Esophagus (tissue), 2 donors: ENCODE measurements around the gene PCGF2. TPM values are rescaled to one million over a fixed set of nuclear protein-coding genes. Genes with fewer than 3 reads are reported as not detected.

Source experiments
- H3K27ac ChIP-seq, 2 donors: one replicate each; pipeline ENCODE4 v1.5.1; 2013; ENCODE audit warnings: low read depth in 2 of 2, mild to moderate bottlenecking in 2 of 2, inconsistent platforms in 1 of 2, low read length in 1 of 2, moderate library complexity in 1 of 2
- H3K27me3 ChIP-seq, 2 donors: one replicate each; pipeline ENCODE4 v1.6.1; 2013; ENCODE audit warnings: low read length in 2 of 2, control low read depth in 1 of 2, mild to moderate bottlenecking in 1 of 2; ENCODE audit not compliant: insufficient read depth in 2 of 2, control insufficient read depth in 1 of 2
- H3K36me3 ChIP-seq, 2 donors: one replicate each; pipeline ENCODE4 v1.6.1; 2013; ENCODE audit warnings: low read length in 1 of 2; ENCODE audit not compliant: control insufficient read depth in 2 of 2, insufficient read depth in 2 of 2
- H3K4me1 ChIP-seq, 2 donors: one replicate each; pipeline ENCODE4 v1.6.1; 2013; ENCODE audit warnings: low read length in 1 of 2; ENCODE audit not compliant: control insufficient read depth in 2 of 2, insufficient read depth in 2 of 2
- H3K4me3 ChIP-seq, 2 donors: one replicate each; pipeline ENCODE4 v1.5.1; 2013; ENCODE audit warnings: low read length in 2 of 2, mild to moderate bottlenecking in 2 of 2, low read depth in 1 of 2, moderate library complexity in 1 of 2
- H3K9me3 ChIP-seq, 2 donors: one replicate each; pipeline ENCODE4 v1.6.1; 2013; ENCODE audit warnings: mild to moderate bottlenecking in 2 of 2, low read depth in 1 of 2, low read length in 1 of 2, moderate library complexity in 1 of 2; ENCODE audit not compliant: control insufficient read depth in 2 of 2, insufficient read depth in 1 of 2
- WGBS, 2 donors: extraction: QIAGEN DNeasy Blood & Tissue Kit; methylation state at CpG; one replicate each; pipeline ENCODE4 v1.1.7; 2013; 5-methylcytosine and 5-hydroxymethylcytosine counted together
- polyA plus RNA-seq, 2 donors: library from polyadenylated mRNA; stranded (reverse); fragments of 200-250 nt; gene quantifications; one replicate each; pipeline ENCODE4 v1.2.3, GENCODE V29; 2013
- donor health status: healthy with polysubstance abuse.
- donor health status: Bipolar disorder and iron deficiency.

Gene PCGF2
- polyA plus RNA-seq, 2 donors, result 9.4 to 22.4 TPM

- Histone ChIP-seq H3K36me3 (peaks cover 0 to 2% of the 10 kb centered on the region in 2 donors), H3K9me3 (no peaks in the 10 kb centered on the region), H3K4me1 (peaks cover 0 to 14% of the 10 kb centered on the region in 2 donors), H3K27ac (peak overlapping the region; percentile 72 to 86), H3K27me3 (no peaks in the 10 kb centered on the region), H3K4me3 (peak overlapping the region; percentile 72 to 75)
- 1% methylated on average over 40 to 64 of the region's 64 CpGs for WGBS, 2 donors
These were observed 530 bp downstream of the PCGF2 start for GRCh38 chr17:38747463-38748148.

GRCh38 chr17:38746849-38747462, 1.2 kb downstream of the PCGF2 start:
- Histone ChIP-seq H3K4me1 (peaks cover 0 to 19% of the 10 kb centered on the region in 2 donors), H3K27me3 (no peaks in the 10 kb centered on the region), H3K9me3 (no peaks in the 10 kb centered on the region), H3K4me3 (peak overlapping the region; percentile 72 to 75), H3K27ac (peak overlapping the region; percentile 3 to 38), H3K36me3 (peaks cover 0 to 2% of the 10 kb centered on the region in 2 donors)
- WGBS, 2 donors, result 4% methylated on average over 16 to 21 of the region's 21 CpGs

- Histone ChIP-seq H3K27me3 (no peaks in the 10 kb centered on the region), H3K9me3 (no peaks in the 10 kb centered on the region), H3K4me3 (peak overlapping the region in 1 of 2 donors; percentile 72), H3K27ac (peak overlapping the region; percentile 3 to 38), H3K4me1 (peaks cover 0 to 22% of the 10 kb centered on the region in 2 donors), H3K36me3 (peaks cover 0 to 2% of the 10 kb centered on the region in 2 donors)
- 48 to 52% methylated on average over 8 of the region's 8 CpGs for WGBS, 2 donors
These were observed 1.9 kb downstream of the PCGF2 start for GRCh38 chr17:38746004-38746848.

GRCh38 chr17:38745545-38745944, 2.6 kb downstream of the PCGF2 start:
- H3K4me1 ChIP-seq, result peaks cover 0 to 22% of the 10 kb centered on the region in 2 donors
- no peak overlapping the region for H3K27ac ChIP-seq

GRCh38 chr17:38743556-38744171, 4.5 kb downstream of the PCGF2 start:
- no peaks in the 10 kb centered on the region for H3K27me3 ChIP-seq
- 68 to 73% methylated on average over 4 of the region's 4 CpGs for WGBS, 2 donors
- peaks cover 0 to 20% of the 10 kb centered on the region in 2 donors for H3K4me1 ChIP-seq
- H3K9me3 ChIP-seq, result no peaks in the 10 kb centered on the region
- H3K4me3 ChIP-seq, result no peak overlapping the region
- H3K36me3 ChIP-seq, result peaks cover 0 to 15% of the 10 kb centered on the region in 2 donors
- no peak overlapping the region for H3K27ac ChIP-seq

More at GRCh38 chr17:38745545-38745944, 2.6 kb downstream of the PCGF2 start:
- no peak overlapping the region for H3K4me3 ChIP-seq
- WGBS, 2 donors, result 47 to 57% methylated on average over 4 of the region's 4 CpGs
- H3K27me3 ChIP-seq, result no peaks in the 10 kb centered on the region
- H3K36me3 ChIP-seq, result peaks cover 0 to 2% of the 10 kb centered on the region in 2 donors
- H3K9me3 ChIP-seq, result no peaks in the 10 kb centered on the region

- Histone ChIP-seq H3K27me3 (no peaks in the 10 kb centered on the region), H3K27ac (peak overlapping the region; percentile 81 to 83), H3K4me1 (peaks cover 0 to 20% of the 10 kb centered on the region in 2 donors), H3K9me3 (no peaks in the 10 kb centered on the region), H3K4me3 (no peak overlapping the region), H3K36me3 (peaks cover 3 to 22% of the 10 kb centered on the region in 2 donors)
- 40 to 41% methylated on average over 22 of the region's 22 CpGs for WGBS, 2 donors
These were observed 5.5 kb downstream of the PCGF2 start for GRCh38 chr17:38742411-38743308.

GRCh38 chr17:38741921-38742410, 6.2 kb downstream of the PCGF2 start:
- Histone ChIP-seq H3K27me3 (no peaks in the 10 kb centered on the region), H3K27ac (peak overlapping the region; percentile 81 to 83), H3K4me1 (peaks cover 0 to 18% of the 10 kb centered on the region in 2 donors), H3K36me3 (peaks cover 3 to 22% of the 10 kb centered on the region in 2 donors), H3K4me3 (no peak overlapping the region), H3K9me3 (no peaks in the 10 kb centered on the region)
- WGBS, 2 donors, result 21 to 35% methylated on average over 7 of the region's 7 CpGs

- Histone ChIP-seq H3K4me1 (peaks cover 0 to 16% of the 10 kb centered on the region in 2 donors), H3K4me3 (no peak overlapping the region), H3K36me3 (peaks cover 3 to 22% of the 10 kb centered on the region in 2 donors), H3K9me3 (no peaks in the 10 kb centered on the region), H3K27me3 (no peaks in the 10 kb centered on the region), H3K27ac (peak overlapping the region; percentile 81 to 83)
- WGBS, 2 donors, result 57% methylated on average over 5 of the region's 5 CpGs
These were observed 6.7 kb downstream of the PCGF2 start for GRCh38 chr17:38741461-38741860.
